Fibroblast of skin of abdomen (primary cell): ENCODE results near the gene COQ2. TPM values are rescaled to one million over a fixed set of nuclear protein-coding genes. Genes with fewer than 3 reads are reported as not detected.
"Not testable (repeated sequence)": the region's sequence is repeated elsewhere in the genome, so short reads cannot be mapped to it uniquely, and the experiment has no call there.

ENCODE experiments used
- DNase-seq: peaks from one replicate; pipeline ENCODE4 v3.0.0-alpha.2; 2013
- polyA plus RNA-seq, 2 experiments: library from polyadenylated mRNA; unstranded; fragments of 120-200 nt; gene quantifications; one replicate each; pipeline ENCODE4 v1.2.1, GENCODE V29; 2013; ENCODE audit not compliant: insufficient read length in 2 of 2

COQ2 gene
- 18.2 TPM for polyA plus RNA-seq (2013, experiment 1 of 2; ENCODE audit: insufficient read length)
- polyA plus RNA-seq (2013, experiment 2 of 2; ENCODE audit: insufficient read length): 18.6 TPM

GRCh38 chr4:83284193-83285054, at the start of gene COQ2:
Gene COQ2, minus strand, starts transcription at chr4:83284798. Its CDS starts 34 bp downstream, at chr4:83284764.
- DNase-seq: peak; percentile 95

- DNase-seq: no peak
These were observed 47.4 kb upstream of the COQ2 start for GRCh38 chr4:83331956-83332355.

GRCh38 chr4:83329521-83330110, 45.0 kb upstream of the COQ2 start:
- peak; percentile 24 for DNase-seq

GRCh38 chr4:83328521-83329187, 44.1 kb upstream of the COQ2 start:
- no peak for DNase-seq

GRCh38 chr4:83326546-83326945, 41.9 kb upstream of the COQ2 start:
- no peak for DNase-seq

- not testable (repeated sequence) for DNase-seq
These were observed 40.7 kb upstream of the COQ2 start for GRCh38 chr4:83325306-83325705.

- no peak for DNase-seq
These were observed 38.5 kb upstream of the COQ2 start for GRCh38 chr4:83323136-83323535.

GRCh38 chr4:83320548-83320947, 36.0 kb upstream of the COQ2 start:
- DNase-seq: peak; percentile 72

- DNase-seq: no peak
These were observed 34.1 kb upstream of the COQ2 start for GRCh38 chr4:83318666-83319065.

GRCh38 chr4:83317671-83318070, 33.1 kb upstream of the COQ2 start:
- DNase-seq: no peak

- no peak for DNase-seq
These were observed 32.0 kb upstream of the COQ2 start for GRCh38 chr4:83316459-83317165.

GRCh38 chr4:83315341-83315870, 30.8 kb upstream of the COQ2 start:
- DNase-seq: no peak

- DNase-seq: no peak
These were observed 24.1 kb upstream of the COQ2 start for GRCh38 chr4:83308672-83309071.

- no peak for DNase-seq
These were observed 23.3 kb upstream of the COQ2 start for GRCh38 chr4:83307920-83308319.

GRCh38 chr4:83305187-83305586, 20.6 kb upstream of the COQ2 start:
- peak; percentile 2 for DNase-seq

- DNase-seq: no peak
These were observed 13.1 kb upstream of the COQ2 start for GRCh38 chr4:83297548-83298260.

- DNase-seq: no peak
These were observed 8.9 kb upstream of the COQ2 start for GRCh38 chr4:83293305-83294046.

GRCh38 chr4:83290059-83290774, 5.6 kb upstream of the COQ2 start:
- DNase-seq: not testable (repeated sequence)

GRCh38 chr4:83288381-83288780, 3.8 kb upstream of the COQ2 start:
- not testable (repeated sequence) for DNase-seq

GRCh38 chr4:83285055-83285407, 433 bp upstream of the COQ2 start:
- peak; percentile 35 for DNase-seq
